Stomach smooth muscle (tissue), 2 donors: ENCODE results near the gene GPR149.
"Not testable (repeated sequence)": the region's sequence is repeated elsewhere in the genome, so short reads cannot be mapped to it uniquely, and the experiment has no call there.

Source experiments
- H3K27ac ChIP-seq: one replicate; pipeline ENCODE4 v1.7.0; 2013; ENCODE audit warnings: mild to moderate bottlenecking, low read length, inconsistent platforms
- H3K27me3 ChIP-seq, 2 donors: one replicate each; pipeline ENCODE4 v1.7.0; 2013; ENCODE audit warnings: low read length in 2 of 2; ENCODE audit not compliant: insufficient read depth in 2 of 2, control insufficient read depth in 1 of 2
- H3K36me3 ChIP-seq, 2 donors: one replicate each; pipeline ENCODE4 v1.7.0; 2013; ENCODE audit warnings: low read length in 2 of 2; ENCODE audit not compliant: control insufficient read depth in 2 of 2, insufficient read depth in 2 of 2
- H3K4me1 ChIP-seq: one replicate; pipeline ENCODE4 v1.7.0; 2013; ENCODE audit warnings: low read length; ENCODE audit not compliant: control insufficient read depth, insufficient read depth
- H3K4me3 ChIP-seq, 2 donors: one replicate each; pipeline ENCODE4 v1.7.0; 2013; ENCODE audit warnings: low read length in 2 of 2
- H3K9ac ChIP-seq, 2 donors: one replicate each; pipeline ENCODE4 v1.7.0; 2013; ENCODE audit warnings: low read length in 2 of 2, mild to moderate bottlenecking in 1 of 2
- H3K9me3 ChIP-seq, 2 donors: one replicate each; pipeline ENCODE4 v1.7.0; 2013; ENCODE audit warnings: low read length in 2 of 2; ENCODE audit not compliant: control insufficient read depth in 2 of 2
- donor health status: healthy.
- donor health status: Pancreatic carcinoma.

Gene GPR149, protein sequence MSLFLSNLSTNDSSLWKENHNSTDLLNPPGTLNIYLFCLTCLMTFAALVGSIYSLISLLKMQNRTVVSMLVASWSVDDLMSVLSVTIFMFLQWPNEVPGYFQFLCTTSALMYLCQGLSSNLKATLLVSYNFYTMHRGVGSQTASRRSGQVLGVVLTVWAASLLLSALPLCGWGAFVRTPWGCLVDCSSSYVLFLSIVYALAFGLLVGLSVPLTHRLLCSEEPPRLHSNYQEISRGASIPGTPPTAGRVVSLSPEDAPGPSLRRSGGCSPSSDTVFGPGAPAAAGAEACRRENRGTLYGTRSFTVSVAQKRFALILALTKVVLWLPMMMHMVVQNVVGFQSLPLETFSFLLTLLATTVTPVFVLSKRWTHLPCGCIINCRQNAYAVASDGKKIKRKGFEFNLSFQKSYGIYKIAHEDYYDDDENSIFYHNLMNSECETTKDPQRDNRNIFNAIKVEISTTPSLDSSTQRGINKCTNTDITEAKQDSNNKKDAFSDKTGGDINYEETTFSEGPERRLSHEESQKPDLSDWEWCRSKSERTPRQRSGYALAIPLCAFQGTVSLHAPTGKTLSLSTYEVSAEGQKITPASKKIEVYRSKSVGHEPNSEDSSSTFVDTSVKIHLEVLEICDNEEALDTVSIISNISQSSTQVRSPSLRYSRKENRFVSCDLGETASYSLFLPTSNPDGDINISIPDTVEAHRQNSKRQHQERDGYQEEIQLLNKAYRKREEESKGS

DNA sequence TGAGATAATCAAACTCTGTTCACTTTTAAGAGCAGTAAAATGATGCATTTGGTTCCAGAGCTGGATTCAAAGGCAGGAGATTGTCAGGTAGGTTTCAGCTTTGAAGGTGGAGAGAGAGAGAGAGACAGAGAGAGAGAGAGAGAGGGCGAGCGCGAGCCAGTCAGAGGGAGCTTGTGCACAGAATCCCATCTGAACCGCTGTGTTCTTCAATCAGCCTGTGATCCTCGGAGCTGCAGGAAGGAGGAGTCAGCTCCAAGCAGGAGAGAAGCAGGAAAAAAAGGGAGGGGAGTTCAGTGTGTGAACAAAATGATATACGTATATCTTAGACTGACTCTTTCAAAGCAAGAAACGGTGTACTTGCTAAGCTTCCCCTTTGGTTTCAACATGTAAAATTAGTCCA, at the start of gene GPR149:
GPR149 (minus strand) TSS at position 177 of the 400 bp plus-strand sequence. CDS start 575 bp downstream, outside the sequence.
- Histone ChIP-seq H3K4me1 (no peaks in the 10 kb centered on the region), H3K9me3 (no peaks in the 10 kb centered on the region), H3K9ac (no peak within 1 kb of the TSS), H3K36me3 (no peaks in the 10 kb centered on the region), H3K27me3 (peaks cover 20 to 25% of the 10 kb centered on the region in 2 donors), H3K4me3 (peak within 1 kb of the TSS; percentile 33 to 54), H3K27ac (no peak within 1 kb of the TSS)

DNA sequence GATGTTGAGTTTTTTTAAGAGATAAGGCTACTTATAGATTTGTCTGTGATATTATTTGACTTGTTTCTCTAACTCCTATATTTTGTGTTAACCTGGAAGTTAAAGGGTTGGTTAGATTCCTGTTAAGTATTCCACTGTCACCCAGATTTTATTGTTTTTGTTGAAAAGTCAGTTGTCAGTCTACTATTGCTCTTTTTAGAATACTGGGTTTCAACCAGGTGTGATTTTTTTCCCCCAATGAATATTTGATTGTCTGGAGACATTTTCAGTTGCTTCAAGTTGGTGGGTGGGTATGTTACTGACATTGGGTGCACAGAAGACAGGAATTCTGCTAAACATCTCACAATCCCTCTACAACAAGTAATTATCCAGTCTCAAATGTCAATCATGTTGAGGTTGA, 43.8 kb upstream of the GPR149 start:
- Histone ChIP-seq H3K9ac (no peak overlapping the region), H3K36me3 (no peaks in the 10 kb centered on the region), H3K27me3 (peaks cover 0 to 4% of the 10 kb centered on the region in 2 donors), H3K27ac (no peak overlapping the region), H3K4me3 (no peak overlapping the region), H3K9me3 (no peaks in the 10 kb centered on the region), H3K4me1 (no peaks in the 10 kb centered on the region)

DNA sequence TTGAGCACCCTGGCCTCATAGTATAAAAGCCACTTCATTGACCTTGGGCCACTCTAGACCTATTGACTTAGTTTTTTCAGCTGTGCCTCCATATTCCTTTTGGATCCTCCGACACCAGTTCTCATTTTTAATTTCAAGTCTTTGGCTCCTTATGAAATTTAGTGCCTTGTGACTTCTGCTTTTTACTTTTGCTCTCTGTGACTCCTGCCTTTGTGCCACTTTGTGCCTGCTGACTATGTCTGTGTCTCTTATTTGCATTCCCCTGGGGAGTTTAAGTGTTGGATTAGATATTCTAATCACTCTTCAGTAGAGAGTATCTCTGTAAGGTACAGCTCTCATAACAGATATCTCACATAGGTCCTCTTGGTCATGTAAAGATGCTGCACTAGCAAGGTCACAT, 39.6 kb upstream of the GPR149 start:
- Histone ChIP-seq H3K4me1 (no peaks in the 10 kb centered on the region), H3K4me3 (no peak overlapping the region), H3K27ac (no peak overlapping the region), H3K9ac (no peak overlapping the region), H3K9me3 (no peaks in the 10 kb centered on the region), H3K36me3 (no peaks in the 10 kb centered on the region), H3K27me3 (peaks cover 0 to 4% of the 10 kb centered on the region in 2 donors)

DNA sequence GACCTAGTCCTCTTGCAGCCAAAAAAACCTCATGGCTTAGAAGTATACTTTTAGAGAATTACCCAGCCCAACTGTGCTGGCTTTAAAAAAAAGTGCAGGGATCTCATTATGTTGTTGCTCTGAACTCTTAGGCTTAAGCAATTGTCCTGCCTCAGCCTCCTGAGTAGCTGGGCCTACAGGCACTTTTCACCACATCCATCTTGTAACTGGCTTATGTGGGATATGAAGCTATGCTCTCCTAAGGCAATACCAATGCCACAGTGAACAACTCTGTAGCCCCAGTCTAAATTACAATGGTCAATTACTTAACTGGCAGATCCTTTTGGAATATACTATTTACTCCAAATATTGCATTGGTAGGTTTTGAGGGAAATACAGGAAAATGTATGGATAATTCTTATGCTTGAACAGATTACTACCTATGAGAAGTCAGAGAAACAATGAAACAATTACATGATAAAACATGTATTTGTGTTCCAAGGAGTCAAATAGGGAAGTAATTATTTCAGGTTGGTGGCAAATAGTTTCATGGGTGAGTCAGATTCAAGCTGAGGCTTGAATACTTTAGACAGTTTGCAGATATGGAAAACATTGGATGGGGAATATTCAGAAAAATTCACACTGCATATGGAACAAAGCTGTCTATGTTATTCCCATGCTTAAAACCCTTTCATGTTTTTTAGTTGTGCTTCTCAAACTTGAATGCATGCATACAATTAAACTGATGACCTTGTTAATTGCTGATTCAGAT, 34.6 kb upstream of the GPR149 start:
- no peaks in the 10 kb centered on the region for H3K4me1 ChIP-seq
- H3K9ac ChIP-seq = no peak overlapping the region
- H3K36me3 ChIP-seq = no peaks in the 10 kb centered on the region
- no peaks in the 10 kb centered on the region for H3K9me3 ChIP-seq
- no peak overlapping the region for H3K27ac ChIP-seq
- H3K4me3 ChIP-seq = no peak overlapping the region
- peaks cover 0 to 4% of the 10 kb centered on the region in 2 donors for H3K27me3 ChIP-seq

DNA sequence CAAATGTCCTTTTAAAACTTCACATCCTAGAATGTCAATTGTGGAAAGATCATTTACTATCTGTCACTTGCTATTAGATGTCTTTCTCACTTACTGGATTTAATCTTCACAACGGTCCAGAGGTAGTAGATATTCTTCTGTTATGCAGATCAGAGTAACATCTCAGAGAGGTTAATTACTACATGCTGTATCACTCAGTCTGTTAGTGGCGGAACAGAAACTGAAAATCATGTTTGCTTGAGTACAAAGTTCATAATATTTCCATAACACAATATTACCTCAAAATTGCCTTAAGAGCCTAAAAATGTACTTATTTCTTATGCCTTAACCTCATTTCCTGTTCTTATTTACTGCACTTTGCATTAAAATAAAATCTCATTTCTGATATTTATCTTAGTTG, 28.6 kb upstream of the GPR149 start:
- Histone ChIP-seq H3K36me3 (no peaks in the 10 kb centered on the region), H3K4me1 (no peaks in the 10 kb centered on the region), H3K9me3 (no peaks in the 10 kb centered on the region), H3K4me3 (no peak overlapping the region), H3K9ac (no peak overlapping the region), H3K27ac (no peak overlapping the region), H3K27me3 (no peaks in the 10 kb centered on the region)

DNA sequence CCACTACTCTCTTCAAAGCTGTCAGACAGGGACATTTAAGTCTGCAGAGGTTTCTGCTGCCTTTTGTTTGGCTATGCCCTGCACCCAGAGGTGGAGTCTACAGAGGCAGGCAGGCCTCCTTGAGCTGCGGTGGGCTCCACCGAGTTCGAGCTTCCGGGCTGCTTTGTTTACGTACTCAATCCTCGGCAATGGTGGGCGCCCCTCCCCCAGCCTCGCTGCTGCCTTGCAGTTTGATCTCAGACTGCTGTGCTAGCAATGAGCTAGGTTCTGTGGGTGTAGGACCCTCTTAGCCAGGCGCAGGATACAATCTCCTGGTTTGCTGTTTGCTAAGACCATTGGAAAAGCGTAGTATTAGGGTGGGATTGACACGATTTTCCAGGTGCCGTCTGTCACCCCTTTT, 9.1 kb upstream of the GPR149 start:
- not testable (repeated sequence) for H3K27ac ChIP-seq

DNA sequence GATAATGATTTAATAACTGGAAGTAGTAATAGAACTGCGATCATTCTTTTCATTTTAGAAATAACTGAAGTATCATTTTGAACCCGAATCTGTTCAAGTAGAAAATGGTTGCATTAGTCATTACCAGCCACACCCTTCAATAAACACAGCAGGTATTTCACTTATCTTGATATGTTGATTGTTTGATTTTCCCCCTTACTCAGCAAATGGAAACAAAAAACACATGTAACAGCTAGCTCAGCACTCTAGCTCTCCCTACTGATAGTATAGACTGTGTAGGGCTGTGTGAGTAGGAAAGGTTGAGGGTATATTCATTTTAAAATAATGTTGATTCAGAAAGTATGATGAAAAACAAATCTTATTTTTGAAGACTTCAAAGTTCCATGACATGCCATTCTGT, 1.1 kb upstream of the GPR149 start:
- Histone ChIP-seq H3K36me3 (no peaks in the 10 kb centered on the region), H3K4me3 (no peak overlapping the region), H3K27me3 (peaks cover 20 to 25% of the 10 kb centered on the region in 2 donors), H3K4me1 (no peaks in the 10 kb centered on the region), H3K9me3 (no peaks in the 10 kb centered on the region), H3K9ac (no peak overlapping the region), H3K27ac (no peak overlapping the region)

More for the DNA sequence above, 9.1 kb upstream of the GPR149 start:
- not testable (repeated sequence) for H3K27me3 ChIP-seq, H3K36me3 ChIP-seq, H3K9me3 ChIP-seq, H3K4me1 ChIP-seq, H3K4me3 ChIP-seq, H3K9ac ChIP-seq

DNA sequence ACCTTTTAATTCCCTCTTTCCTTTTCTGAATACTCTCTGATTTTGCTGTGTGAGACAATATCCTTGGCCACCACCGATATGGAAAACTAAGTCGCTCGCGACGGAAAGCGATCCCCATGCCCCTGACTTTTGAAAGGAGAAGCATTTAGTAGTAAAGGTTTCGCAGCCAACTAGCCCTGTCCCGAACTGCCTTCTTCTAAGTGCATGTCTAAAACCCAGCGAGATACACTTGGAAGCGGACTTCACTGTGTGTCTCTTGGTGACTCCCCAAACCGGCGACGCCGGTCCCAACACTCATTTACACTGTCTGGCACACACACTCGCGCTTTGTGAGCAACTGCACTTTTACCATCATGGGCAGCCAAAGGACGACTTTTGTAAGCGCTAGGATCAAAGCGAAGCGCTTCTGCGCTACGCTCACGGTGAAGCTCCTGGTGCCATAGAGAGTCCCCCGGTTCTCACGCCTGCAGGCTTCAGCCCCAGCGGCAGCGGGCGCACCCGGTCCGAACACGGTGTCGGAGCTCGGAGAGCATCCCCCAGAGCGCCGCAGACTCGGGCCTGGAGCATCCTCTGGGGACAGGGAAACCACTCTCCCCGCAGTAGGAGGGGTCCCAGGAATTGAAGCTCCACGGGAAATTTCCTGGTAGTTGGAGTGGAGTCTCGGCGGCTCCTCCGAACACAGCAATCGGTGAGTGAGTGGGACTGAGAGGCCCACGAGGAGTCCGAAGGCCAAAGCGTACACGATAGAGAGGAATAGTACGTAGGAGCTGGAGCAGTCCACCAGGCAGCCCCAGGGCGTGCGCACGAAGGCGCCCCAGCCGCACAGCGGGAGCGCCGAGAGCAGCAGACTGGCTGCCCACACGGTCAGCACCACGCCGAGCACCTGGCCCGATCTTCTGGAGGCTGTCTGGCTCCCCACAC, 1.4 kb downstream of the GPR149 start:
- Histone ChIP-seq H3K4me1 (no peaks in the 10 kb centered on the region), H3K27ac (no peak overlapping the region), H3K36me3 (no peaks in the 10 kb centered on the region)

DNA sequence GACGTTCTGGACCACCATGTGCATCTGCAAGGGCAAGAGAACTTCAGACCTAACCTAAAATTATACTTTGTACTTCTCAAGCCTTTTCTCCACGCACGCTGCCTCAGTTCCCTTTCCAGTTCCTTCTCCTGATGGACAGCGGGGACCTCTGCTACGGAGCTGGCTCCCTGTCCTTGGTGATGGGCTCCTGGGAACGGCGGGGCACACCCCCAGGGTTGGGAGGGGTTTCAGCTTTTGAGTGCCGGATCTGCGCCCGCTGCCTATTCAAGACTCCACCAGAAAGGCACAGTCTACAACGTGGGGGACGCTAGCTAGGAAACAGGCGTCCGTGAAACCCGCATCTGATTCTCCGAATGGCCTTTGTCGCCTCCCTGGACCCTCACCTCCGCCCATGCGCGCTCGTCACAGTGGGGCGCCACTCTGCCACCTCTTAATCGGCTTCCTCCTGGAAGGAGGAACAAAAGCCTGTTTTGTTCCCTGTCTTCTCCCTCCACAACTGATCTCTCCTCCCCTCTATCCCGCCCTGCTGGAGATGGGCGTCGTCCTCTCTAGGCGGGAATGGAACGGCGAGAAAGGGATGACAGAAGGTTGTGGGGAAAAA, 2.2 kb downstream of the GPR149 start:
- H3K4me3 ChIP-seq = peak overlapping the region; percentile 33 to 54
- H3K36me3 ChIP-seq = no peaks in the 10 kb centered on the region
- no peaks in the 10 kb centered on the region for H3K4me1 ChIP-seq
- no peak overlapping the region for H3K27ac ChIP-seq
- no peak overlapping the region for H3K9ac ChIP-seq
- H3K27me3 ChIP-seq = peaks cover 20 to 25% of the 10 kb centered on the region in 2 donors
- no peaks in the 10 kb centered on the region for H3K9me3 ChIP-seq

More for the DNA sequence above, 1.4 kb downstream of the GPR149 start:
- Histone ChIP-seq H3K4me3 (peak overlapping the region; percentile 33 to 54), H3K9ac (no peak overlapping the region), H3K9me3 (no peaks in the 10 kb centered on the region), H3K27me3 (peaks cover 20 to 25% of the 10 kb centered on the region in 2 donors)
